ENCODE data around the gene ACCS.

DNA sequence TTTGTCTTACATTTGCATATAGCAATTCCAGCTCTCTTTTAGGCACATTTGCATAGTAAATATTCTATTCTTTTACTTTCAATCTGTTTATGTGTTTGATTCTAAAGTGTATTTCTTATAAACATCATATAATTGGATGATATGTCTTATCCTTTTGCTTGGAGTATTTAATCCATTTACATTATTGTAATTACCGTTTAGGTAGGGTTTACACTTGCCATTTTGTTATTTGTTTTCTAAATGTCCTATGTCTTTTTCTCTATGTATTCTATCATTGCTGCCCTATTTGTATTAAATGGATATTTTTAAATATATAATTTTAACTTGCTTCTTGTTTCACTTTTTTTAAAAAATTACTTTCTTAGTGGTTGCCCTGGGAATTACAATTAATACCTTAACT, 41.1 kb upstream of the ACCS start:
- TF ChIP-seq, protein P1, sequence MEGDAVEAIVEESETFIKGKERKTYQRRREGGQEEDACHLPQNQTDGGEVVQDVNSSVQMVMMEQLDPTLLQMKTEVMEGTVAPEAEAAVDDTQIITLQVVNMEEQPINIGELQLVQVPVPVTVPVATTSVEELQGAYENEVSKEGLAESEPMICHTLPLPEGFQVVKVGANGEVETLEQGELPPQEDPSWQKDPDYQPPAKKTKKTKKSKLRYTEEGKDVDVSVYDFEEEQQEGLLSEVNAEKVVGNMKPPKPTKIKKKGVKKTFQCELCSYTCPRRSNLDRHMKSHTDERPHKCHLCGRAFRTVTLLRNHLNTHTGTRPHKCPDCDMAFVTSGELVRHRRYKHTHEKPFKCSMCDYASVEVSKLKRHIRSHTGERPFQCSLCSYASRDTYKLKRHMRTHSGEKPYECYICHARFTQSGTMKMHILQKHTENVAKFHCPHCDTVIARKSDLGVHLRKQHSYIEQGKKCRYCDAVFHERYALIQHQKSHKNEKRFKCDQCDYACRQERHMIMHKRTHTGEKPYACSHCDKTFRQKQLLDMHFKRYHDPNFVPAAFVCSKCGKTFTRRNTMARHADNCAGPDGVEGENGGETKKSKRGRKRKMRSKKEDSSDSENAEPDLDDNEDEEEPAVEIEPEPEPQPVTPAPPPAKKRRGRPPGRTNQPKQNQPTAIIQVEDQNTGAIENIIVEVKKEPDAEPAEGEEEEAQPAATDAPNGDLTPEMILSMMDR (IDR thresholded peaks at IDR 0.05), result no peak
- TF ChIP-seq POLR2AphosphoS5 (IDR thresholded peaks at IDR 0.05) (no peak), POLR2A (IDR thresholded peaks at IDR 0.05) (no peak), EP300 (IDR thresholded peaks at IDR 0.05) (no peak)
